ENCODE results near the gene SLTM.

GRCh38 chr15:58842713-58843396 is 90.6 kb downstream of the SLTM start:
- TF ChIP-seq CTCF (IDR thresholded peaks at IDR 0.05) (no peak), POLR2AphosphoS5 (IDR thresholded peaks at IDR 0.05) (no peak), POLR2A (IDR thresholded peaks at IDR 0.05) (no peak), EP300 (IDR thresholded peaks at IDR 0.05) (no peak)

Data from sigmoid colon (tissue), 4 donors.